ENCODE data around the gene BMF. TPM values are rescaled to one million over a fixed set of nuclear protein-coding genes. Genes with fewer than 3 reads are reported as not detected.
A peak's percentile ranks its signal among the peaks of the same experiment; 100 is the strongest.

The BMF gene
- total and polyA plus RNA-seq, 2 donors (not counting 1 experiment from before 2014, with no cell fraction given), result 2.2 to 8.6 TPM

GRCh38 chr15:40069178-40070165 lies 39.2 kb downstream of the BMF start:
- no peak overlapping the region for H3K4me2 ChIP-seq (ENCODE audit: extremely low read depth, insufficient read depth, low read length)
- no peaks in the 10 kb centered on the region for H3K36me3 ChIP-seq (ENCODE audit: control insufficient read depth, insufficient read depth, low read length)
- H3K4me1 ChIP-seq (ENCODE audit: control insufficient read depth, extremely low read depth, insufficient read depth, low read length), result peaks cover 6% of the 10 kb centered on the region
- peak overlapping the region; percentile 46 for H2AFZ ChIP-seq (ENCODE audit: low read length)
- H3K27me3 ChIP-seq (ENCODE audit: control insufficient read depth, insufficient read depth, low read length), result no peaks in the 10 kb centered on the region
- peak overlapping the region; percentile 42 for H3K9ac ChIP-seq (ENCODE audit: insufficient read depth, low read length)
- no peak overlapping the region for H3K27ac ChIP-seq (ENCODE audit: insufficient read depth, low read length)
- H4K20me1 ChIP-seq (ENCODE audit: control insufficient read depth, extremely low read depth, insufficient read depth, low read length), result no peaks in the 10 kb centered on the region
- H3K79me2 ChIP-seq (ENCODE audit: control insufficient read depth, insufficient read depth, low read length), result no peaks in the 10 kb centered on the region
- no peaks in the 10 kb centered on the region for H3K9me3 ChIP-seq (ENCODE audit: control insufficient read depth, insufficient read depth, low read depth, low read length)
- DNase-seq (ENCODE audit: low read depth in 2 of 2), result peak; percentile 56 to 69
- no peak for TF ChIP-seq EZH2 (IDR thresholded peaks at IDR 0.05; ENCODE audit: low read length, missing control alignments)
- TF ChIP-seq CTCF (conservative IDR thresholded peaks at IDR 0.05 in 1 of 2, IDR thresholded peaks at IDR 0.05 in 1 of 2; ENCODE audit: low read depth in 1 of 2, low read length in 2 of 2), result no peak
- no peak overlapping the region for H3K4me3 ChIP-seq (replicated peaks in 1 of 4; ENCODE audit: control extremely low read depth in 1 of 4, insufficient read depth in 1 of 4, low read depth in 3 of 4, low read length in 4 of 4)

- Histone ChIP-seq H3K79me2 (ENCODE audit: control insufficient read depth, insufficient read depth, low read length) (no peaks in the 10 kb centered on the region), H3K4me3 (replicated peaks in 1 of 4; ENCODE audit: control extremely low read depth in 1 of 4, insufficient read depth in 1 of 4, low read depth in 3 of 4, low read length in 4 of 4) (no peak overlapping the region), H3K27me3 (ENCODE audit: control insufficient read depth, insufficient read depth, low read length) (no peaks in the 10 kb centered on the region), H2AFZ (ENCODE audit: low read length) (no peak overlapping the region), H4K20me1 (ENCODE audit: control insufficient read depth, extremely low read depth, insufficient read depth, low read length) (no peaks in the 10 kb centered on the region), H3K4me1 (ENCODE audit: control insufficient read depth, extremely low read depth, insufficient read depth, low read length) (peaks cover 15% of the 10 kb centered on the region), H3K36me3 (ENCODE audit: control insufficient read depth, insufficient read depth, low read length) (no peaks in the 10 kb centered on the region), H3K9ac (ENCODE audit: insufficient read depth, low read length) (no peak overlapping the region), H3K27ac (ENCODE audit: insufficient read depth, low read length) (no peak overlapping the region), H3K4me2 (ENCODE audit: extremely low read depth, insufficient read depth, low read length) (no peak overlapping the region), H3K9me3 (ENCODE audit: control insufficient read depth, insufficient read depth, low read depth, low read length) (no peaks in the 10 kb centered on the region)
- no peak for TF ChIP-seq CTCF (conservative IDR thresholded peaks at IDR 0.05 in 1 of 2, IDR thresholded peaks at IDR 0.05 in 1 of 2; ENCODE audit: low read depth in 1 of 2, low read length in 2 of 2)
- DNase-seq (ENCODE audit: low read depth in 2 of 2), result no peak
Measured at GRCh38 chr15:40067921-40068624, 40.6 kb downstream of the BMF start.

- no peaks in the 10 kb centered on the region for H4K20me1 ChIP-seq (ENCODE audit: control insufficient read depth, extremely low read depth, insufficient read depth, low read length)
- no peaks in the 10 kb centered on the region for H3K9me3 ChIP-seq (ENCODE audit: control insufficient read depth, insufficient read depth, low read depth, low read length)
- no peak overlapping the region for H3K27ac ChIP-seq (ENCODE audit: insufficient read depth, low read length)
- H3K9ac ChIP-seq (ENCODE audit: insufficient read depth, low read length), result no peak overlapping the region
- DNase-seq (ENCODE audit: low read depth in 2 of 2), result peak in 1 of 2 donors; percentile 24
- peaks cover 15% of the 10 kb centered on the region for H3K4me1 ChIP-seq (ENCODE audit: control insufficient read depth, extremely low read depth, insufficient read depth, low read length)
- no peaks in the 10 kb centered on the region for H3K36me3 ChIP-seq (ENCODE audit: control insufficient read depth, insufficient read depth, low read length)
- H2AFZ ChIP-seq (ENCODE audit: low read length), result no peak overlapping the region
- TF ChIP-seq CTCF (conservative IDR thresholded peaks at IDR 0.05 in 1 of 2, IDR thresholded peaks at IDR 0.05 in 1 of 2; ENCODE audit: low read depth in 1 of 2, low read length in 2 of 2), result no peak
- TF ChIP-seq EZH2 (IDR thresholded peaks at IDR 0.05; ENCODE audit: low read length, missing control alignments), result no peak
- H3K79me2 ChIP-seq (ENCODE audit: control insufficient read depth, insufficient read depth, low read length), result no peaks in the 10 kb centered on the region
- no peak overlapping the region for H3K4me3 ChIP-seq (replicated peaks in 1 of 4; ENCODE audit: control extremely low read depth in 1 of 4, insufficient read depth in 1 of 4, low read depth in 3 of 4, low read length in 4 of 4)
- H3K27me3 ChIP-seq (ENCODE audit: control insufficient read depth, insufficient read depth, low read length), result no peaks in the 10 kb centered on the region
- no peak overlapping the region for H3K4me2 ChIP-seq (ENCODE audit: extremely low read depth, insufficient read depth, low read length)
Measured at GRCh38 chr15:40066589-40066988, 42.1 kb downstream of the BMF start.

Measured in fibroblast of lung (primary cell).